ENCODE results near the gene CCDC7. TPM values are rescaled to one million over a fixed set of nuclear protein-coding genes. Genes with fewer than 3 reads are reported as not detected.
"Not testable (repeated sequence)": the region's sequence is repeated elsewhere in the genome, so short reads cannot be mapped to it uniquely, and the experiment has no call there.

The CCDC7 gene
- total RNA-seq, 1 donor from 2014 or later = 2.3 TPM

GRCh38 chr10:32577448-32577847, 131.5 kb downstream of the CCDC7 start:
- H3K36me3 Mint-ChIP-seq (ENCODE audit: low read depth, unreplicated experiment) = no peaks in the 10 kb centered on the region
- no peaks in the 10 kb centered on the region for H3K9me3 Mint-ChIP-seq (ENCODE audit: unreplicated experiment)
- no peaks in the 10 kb centered on the region for H3K27me3 ChIP-seq (ENCODE audit: insufficient read depth, low read length)
- no peaks in the 10 kb centered on the region for H3K4me1 Mint-ChIP-seq (ENCODE audit: low read depth, unreplicated experiment)
- H3K4me1 ChIP-seq (ENCODE audit: insufficient read depth, low read length) = no peaks in the 10 kb centered on the region
- no peaks in the 10 kb centered on the region for H4K20me1 ChIP-seq (ENCODE audit: insufficient read depth, low read length)
- no peaks in the 10 kb centered on the region for H3K36me3 ChIP-seq (ENCODE audit: insufficient read depth, low read length)
- no peak for FAIRE-seq
- no peak overlapping the region for H3K9ac ChIP-seq (ENCODE audit: low read length)
- H3K4me3 Mint-ChIP-seq (ENCODE audit: unreplicated experiment) = no peak overlapping the region
- no peaks in the 10 kb centered on the region for H3K27me3 Mint-ChIP-seq (ENCODE audit: low read depth, unreplicated experiment)
- no peak overlapping the region for H2AFZ ChIP-seq (ENCODE audit: low read depth, low read length)
- no peaks in the 10 kb centered on the region for H3K9me3 ChIP-seq (ENCODE audit: insufficient read depth, low read depth, low read length)
- no peak overlapping the region for H3K4me2 ChIP-seq (ENCODE audit: low read length)
- H3K79me2 ChIP-seq (ENCODE audit: insufficient read depth, low read length) = no peaks in the 10 kb centered on the region
- no peak for DNase-seq (ENCODE audit: low read depth)
- no peak overlapping the region for H3K27ac Mint-ChIP-seq (ENCODE audit: unreplicated experiment)
- H3K27ac ChIP-seq (ENCODE audit: low read depth, low read length) = no peak overlapping the region
- TF ChIP-seq EZH2 (IDR thresholded peaks at IDR 0.05; ENCODE audit: insufficient read depth, low read length) (no peak), CTCF (IDR thresholded peaks at IDR 0.05; ENCODE audit: insufficient read depth, low read depth, low read length) (no peak)
- H3K4me3 ChIP-seq (ENCODE audit: insufficient read depth, low read depth, low read length) = no peak overlapping the region

GRCh38 chr10:32582946-32583345, 137.0 kb downstream of the CCDC7 start:
- H3K27me3 ChIP-seq (ENCODE audit: insufficient read depth, low read length) = no peaks in the 10 kb centered on the region
- H3K4me3 Mint-ChIP-seq (ENCODE audit: unreplicated experiment) = no peak overlapping the region
- no peak overlapping the region for H3K4me2 ChIP-seq (ENCODE audit: low read length)
- H3K4me3 ChIP-seq (ENCODE audit: insufficient read depth, low read depth, low read length) = no peak overlapping the region
- H3K27ac ChIP-seq (ENCODE audit: low read depth, low read length) = no peak overlapping the region
- no peaks in the 10 kb centered on the region for H3K4me1 Mint-ChIP-seq (ENCODE audit: low read depth, unreplicated experiment)
- no peak overlapping the region for H3K9ac ChIP-seq (ENCODE audit: low read length)
- no peaks in the 10 kb centered on the region for H3K36me3 ChIP-seq (ENCODE audit: insufficient read depth, low read length)
- H2AFZ ChIP-seq (ENCODE audit: low read depth, low read length) = no peak overlapping the region
- no peaks in the 10 kb centered on the region for H4K20me1 ChIP-seq (ENCODE audit: insufficient read depth, low read length)
- FAIRE-seq = no peak
- no peaks in the 10 kb centered on the region for H3K4me1 ChIP-seq (ENCODE audit: insufficient read depth, low read length)
- no peaks in the 10 kb centered on the region for H3K9me3 ChIP-seq (ENCODE audit: insufficient read depth, low read depth, low read length)
- no peaks in the 10 kb centered on the region for H3K9me3 Mint-ChIP-seq (ENCODE audit: unreplicated experiment)
- no peak for DNase-seq (ENCODE audit: low read depth)
- no peaks in the 10 kb centered on the region for H3K36me3 Mint-ChIP-seq (ENCODE audit: low read depth, unreplicated experiment)
- TF ChIP-seq EZH2 (IDR thresholded peaks at IDR 0.05; ENCODE audit: insufficient read depth, low read length) = no peak
- no peak for TF ChIP-seq CTCF (IDR thresholded peaks at IDR 0.05; ENCODE audit: insufficient read depth, low read depth, low read length)
- no peak overlapping the region for H3K27ac Mint-ChIP-seq (ENCODE audit: unreplicated experiment)
- no peaks in the 10 kb centered on the region for H3K27me3 Mint-ChIP-seq (ENCODE audit: low read depth, unreplicated experiment)
- no peaks in the 10 kb centered on the region for H3K79me2 ChIP-seq (ENCODE audit: insufficient read depth, low read length)

GRCh38 chr10:32598022-32598421, 152.1 kb downstream of the CCDC7 start:
- H3K36me3 Mint-ChIP-seq (ENCODE audit: low read depth, unreplicated experiment); H3K4me3 ChIP-seq (ENCODE audit: insufficient read depth, low read depth, low read length); H3K4me3 Mint-ChIP-seq (ENCODE audit: unreplicated experiment); H4K20me1 ChIP-seq (ENCODE audit: insufficient read depth, low read length); H3K36me3 ChIP-seq (ENCODE audit: insufficient read depth, low read length); H3K27ac Mint-ChIP-seq (ENCODE audit: unreplicated experiment); DNase-seq (ENCODE audit: low read depth); H3K27me3 ChIP-seq (ENCODE audit: insufficient read depth, low read length); H3K4me1 ChIP-seq (ENCODE audit: insufficient read depth, low read length); H3K9me3 ChIP-seq (ENCODE audit: insufficient read depth, low read depth, low read length); H3K4me2 ChIP-seq (ENCODE audit: low read length); H3K9ac ChIP-seq (ENCODE audit: low read length); FAIRE-seq; H3K79me2 ChIP-seq (ENCODE audit: insufficient read depth, low read length); H3K4me1 Mint-ChIP-seq (ENCODE audit: low read depth, unreplicated experiment); H3K27ac ChIP-seq (ENCODE audit: low read depth, low read length); H2AFZ ChIP-seq (ENCODE audit: low read depth, low read length); H3K27me3 Mint-ChIP-seq (ENCODE audit: low read depth, unreplicated experiment): not testable (repeated sequence)
- H3K9me3 Mint-ChIP-seq (ENCODE audit: unreplicated experiment) = peaks cover 29% of the 10 kb centered on the region
